ENCODE measurements around the gene GOSR2. TPM values are rescaled to one million over a fixed set of nuclear protein-coding genes. Genes with fewer than 3 reads are reported as not detected.

Gene GOSR2
- total and polyA plus RNA-seq, 2 of the 4 experiments (the other 2 are of a cell fraction), result 63.4 to 75.6 TPM

DNA sequence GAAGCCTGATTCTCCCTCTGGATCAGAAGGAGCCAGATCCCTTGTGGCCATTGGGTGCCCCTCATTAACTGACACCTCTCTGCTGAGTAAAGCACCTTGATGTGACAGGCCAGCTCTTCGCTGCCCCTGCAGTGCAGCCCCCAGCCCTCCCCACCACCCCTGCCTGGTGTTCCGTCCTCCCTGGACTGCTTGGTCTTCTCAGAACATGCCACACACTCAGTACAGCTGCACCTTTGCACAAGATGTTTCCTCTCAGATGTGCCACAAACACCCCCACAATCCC is 20.2 kb downstream of the GOSR2 start:
- no peak overlapping the region for H3K4ac ChIP-seq (ENCODE audit: low read depth, low read length)
- no peak overlapping the region for H3K18ac ChIP-seq (ENCODE audit: low read depth, low read length)
- BruUV-seq (replicated peaks), result no TSS peak
- no peak overlapping the region for H2BK15ac ChIP-seq (ENCODE audit: low read depth, low read length)
- ATAC-seq (ENCODE audit: low read depth) (peak; percentile 2; the same call in 1 of the 2 replicates), DNase-seq (no peak)
- WGBS, 2 experiments (ENCODE audit: extremely low coverage in 2 of 2, insufficient read length in 1 of 2), result 60% methylated on average over 1 of the region's 2 CpGs; no CpG with 5 or more reads in 1 of the 2 experiments
- ChIA-PET CTCF (interaction anchor here (0.8 to 1.8 kb wide), 4 partner anchors 9 to 100 kb away, joined by 3 to 7 read pairs (median 6); no protein-coding TSS in a partner anchor), POLR2A (ENCODE audit: unreplicated experiment) (no interaction called here)
- H4K20me1 ChIP-seq (ENCODE audit: insufficient read depth, low read length), result peaks cover 25% of the 10 kb centered on the region
- peaks cover 10% of the 10 kb centered on the region for H3K4me1 ChIP-seq (ENCODE audit: control insufficient read depth, insufficient read depth, low read length)
- intact Hi-C loops (cut with micrococcal nuclease) (loop anchor here (5.0 kb wide), 1 partner anchor 179 kb away; no protein-coding TSS in a partner anchor), dilution Hi-C loops (cut with HindIII; ENCODE audit: low sequenced_read_pairs, unreplicated experiment) (no loop called here), in situ Hi-C loops (cut with MboI; ENCODE audit: low sequenced_read_pairs) (loop anchor here (5.0 kb wide), 1 partner anchor 106 kb away; no protein-coding TSS in a partner anchor)
- H4K8ac ChIP-seq (ENCODE audit: low read depth in 2 of 2, low read length in 2 of 2), result no peak overlapping the region
- H3K27me3 ChIP-seq (ENCODE audit: control insufficient read depth, insufficient read depth, low read length), result no peaks in the 10 kb centered on the region
- H3K56ac ChIP-seq (ENCODE audit: extremely low read depth, insufficient read depth, low read length), result no peak overlapping the region
- H3K9me3 ChIP-seq (ENCODE audit: control insufficient read depth, insufficient read depth, low read length), result no peaks in the 10 kb centered on the region
- no peak overlapping the region for H3K4me2 ChIP-seq (ENCODE audit: low read depth, low read length)
- H3K9me1 ChIP-seq (ENCODE audit: insufficient read depth, low read length), result peaks cover 3% of the 10 kb centered on the region; the same call in 1 of the 2 replicates
- H3K36me3 ChIP-seq (ENCODE audit: control insufficient read depth, insufficient read depth, low read length), result peaks cover 21% of the 10 kb centered on the region
- TF ChIP-seq NFE2L2 (IDR thresholded peaks at IDR 0.05; ENCODE audit: low read depth, low read length), result no peak
- TF ChIP-seq, protein P1, sequence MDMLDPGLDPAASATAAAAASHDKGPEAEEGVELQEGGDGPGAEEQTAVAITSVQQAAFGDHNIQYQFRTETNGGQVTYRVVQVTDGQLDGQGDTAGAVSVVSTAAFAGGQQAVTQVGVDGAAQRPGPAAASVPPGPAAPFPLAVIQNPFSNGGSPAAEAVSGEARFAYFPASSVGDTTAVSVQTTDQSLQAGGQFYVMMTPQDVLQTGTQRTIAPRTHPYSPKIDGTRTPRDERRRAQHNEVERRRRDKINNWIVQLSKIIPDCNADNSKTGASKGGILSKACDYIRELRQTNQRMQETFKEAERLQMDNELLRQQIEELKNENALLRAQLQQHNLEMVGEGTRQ (IDR thresholded peaks at IDR 0.05; ENCODE audit: low read depth, low read length), result no peak
- TF ChIP-seq BHLHE40 (IDR thresholded peaks at IDR 0.05; ENCODE audit: low read depth, low read length), result no peak
- TF ChIP-seq CEBPB (IDR thresholded peaks at IDR 0.05; ENCODE audit: low read depth, low read length), result no peak
- TF ChIP-seq, protein P2, sequence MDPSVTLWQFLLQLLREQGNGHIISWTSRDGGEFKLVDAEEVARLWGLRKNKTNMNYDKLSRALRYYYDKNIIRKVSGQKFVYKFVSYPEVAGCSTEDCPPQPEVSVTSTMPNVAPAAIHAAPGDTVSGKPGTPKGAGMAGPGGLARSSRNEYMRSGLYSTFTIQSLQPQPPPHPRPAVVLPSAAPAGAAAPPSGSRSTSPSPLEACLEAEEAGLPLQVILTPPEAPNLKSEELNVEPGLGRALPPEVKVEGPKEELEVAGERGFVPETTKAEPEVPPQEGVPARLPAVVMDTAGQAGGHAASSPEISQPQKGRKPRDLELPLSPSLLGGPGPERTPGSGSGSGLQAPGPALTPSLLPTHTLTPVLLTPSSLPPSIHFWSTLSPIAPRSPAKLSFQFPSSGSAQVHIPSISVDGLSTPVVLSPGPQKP (IDR thresholded peaks at IDR 0.05; ENCODE audit: borderline replicate concordance, low read depth, low read length), result no peak
- TF ChIP-seq RCOR1 (IDR thresholded peaks at IDR 0.05; ENCODE audit: insufficient replicate concordance, low read length), result no peak
- no peak for TF ChIP-seq RAD21 (IDR thresholded peaks at IDR 0.05; ENCODE audit: low read length)
- no peak for TF ChIP-seq POLR2A (IDR thresholded peaks at IDR 0.05; ENCODE audit: low read depth, low read length)
- TF ChIP-seq MXI1 (IDR thresholded peaks at IDR 0.05; ENCODE audit: borderline replicate concordance, low read depth, low read length), result no peak
- TF ChIP-seq CHD1 (IDR thresholded peaks at IDR 0.05; ENCODE audit: low read depth, low read length), result no peak
- TF ChIP-seq FOS (IDR thresholded peaks at IDR 0.05; ENCODE audit: low read depth, low read length), result no peak
- H2AK5ac ChIP-seq (ENCODE audit: low read depth, low read length), result no peak overlapping the region
- peak overlapping the region; percentile 65 for H2AFZ ChIP-seq (replicated peaks; ENCODE audit: low read length, poor library complexity)
- H3K9ac ChIP-seq (ENCODE audit: low read depth, low read length), result no peak overlapping the region
- H3K14ac ChIP-seq (replicated peaks; ENCODE audit: low read depth, low read length), result no peak overlapping the region
- H4K5ac ChIP-seq (ENCODE audit: low read depth, low read length), result no peak overlapping the region
- H3K27ac ChIP-seq (ENCODE audit: insufficient read depth, low read length), result no peak overlapping the region
- no peak overlapping the region for H2BK120ac ChIP-seq (ENCODE audit: low read depth, low read length)
- no peak overlapping the region for H3K4me3 ChIP-seq (ENCODE audit: insufficient read depth, low read depth, low read length)
- H2BK5ac ChIP-seq (ENCODE audit: low read depth, low read length, poor library complexity, severe bottlenecking), result no peak overlapping the region
- no peak overlapping the region for H2BK20ac ChIP-seq (ENCODE audit: low read depth, low read length)
- 0 out of 4 replicates have a peak, but pooled peaks cover 0 to 5% of the 10 kb centered on the region in 2 experiments for H3K79me1 ChIP-seq (ENCODE audit: low read depth in 1 of 2, low read length in 2 of 2)
- no peak overlapping the region for H3K23ac ChIP-seq (ENCODE audit: low read depth, low read length)
- no peak overlapping the region for H4K91ac ChIP-seq (ENCODE audit: insufficient read depth, low read depth, low read length)
- H2AK9ac ChIP-seq (replicated peaks; ENCODE audit: low read depth, low read length, poor library complexity), result no peak overlapping the region
